ENCODE results near the gene CDC5L.

The CDC5L gene

DNA sequence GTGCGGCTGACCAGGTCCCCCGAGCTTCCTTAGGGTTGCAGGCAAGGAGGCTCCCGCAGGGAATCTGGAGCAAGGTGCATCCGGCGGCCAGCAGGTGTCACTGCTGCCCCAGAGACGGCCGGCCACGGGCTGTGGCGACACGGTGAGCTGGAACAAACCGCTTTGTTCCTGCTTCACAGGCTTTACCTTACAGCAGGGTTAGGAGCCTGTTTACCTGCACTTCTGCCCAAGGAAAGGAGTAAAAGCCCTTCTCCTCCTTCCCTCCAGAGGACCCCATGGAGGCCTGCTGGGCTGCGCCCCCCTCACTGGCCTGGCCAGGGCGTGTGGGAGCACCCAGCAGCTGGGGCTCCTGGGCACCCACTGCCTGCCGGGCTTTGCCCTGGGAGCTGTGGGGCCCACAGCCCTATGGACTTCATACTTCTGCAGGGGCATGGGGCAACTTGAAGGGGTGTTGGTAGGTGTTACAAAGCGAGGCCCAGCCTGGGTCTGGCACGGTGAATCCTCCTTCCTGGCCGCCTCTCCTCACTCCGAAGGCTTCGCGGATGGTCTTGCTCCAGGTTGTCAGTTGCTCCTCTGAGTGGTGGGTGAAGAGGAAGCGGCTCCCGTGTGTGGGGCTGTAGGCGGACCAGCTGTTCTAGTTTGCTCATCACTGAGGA lies 88.4 kb downstream of the CDC5L start:
- DNase-seq (ENCODE audit: low read depth) = peak; percentile 22

DNA sequence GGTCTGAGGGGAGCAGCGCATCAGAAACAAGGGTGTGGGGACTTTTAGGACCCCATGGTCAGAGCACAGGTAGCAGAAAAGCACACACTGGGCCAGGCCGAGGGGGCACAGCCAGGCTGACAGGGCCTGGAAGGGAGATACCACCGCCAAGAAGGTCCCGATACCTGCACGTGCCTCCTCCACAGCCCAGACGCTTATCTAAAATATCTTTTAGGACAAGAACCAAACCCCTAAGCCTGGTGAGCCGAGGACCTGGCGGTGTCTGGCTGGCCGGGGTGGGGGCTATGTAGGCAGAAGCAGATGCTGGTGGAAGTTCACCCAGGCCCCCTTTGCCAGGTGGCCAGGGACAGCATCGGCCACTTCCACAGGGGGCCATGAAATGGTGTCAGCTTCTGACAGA lies 89.3 kb downstream of the CDC5L start:
- DNase-seq (ENCODE audit: low read depth) = no peak

DNA sequence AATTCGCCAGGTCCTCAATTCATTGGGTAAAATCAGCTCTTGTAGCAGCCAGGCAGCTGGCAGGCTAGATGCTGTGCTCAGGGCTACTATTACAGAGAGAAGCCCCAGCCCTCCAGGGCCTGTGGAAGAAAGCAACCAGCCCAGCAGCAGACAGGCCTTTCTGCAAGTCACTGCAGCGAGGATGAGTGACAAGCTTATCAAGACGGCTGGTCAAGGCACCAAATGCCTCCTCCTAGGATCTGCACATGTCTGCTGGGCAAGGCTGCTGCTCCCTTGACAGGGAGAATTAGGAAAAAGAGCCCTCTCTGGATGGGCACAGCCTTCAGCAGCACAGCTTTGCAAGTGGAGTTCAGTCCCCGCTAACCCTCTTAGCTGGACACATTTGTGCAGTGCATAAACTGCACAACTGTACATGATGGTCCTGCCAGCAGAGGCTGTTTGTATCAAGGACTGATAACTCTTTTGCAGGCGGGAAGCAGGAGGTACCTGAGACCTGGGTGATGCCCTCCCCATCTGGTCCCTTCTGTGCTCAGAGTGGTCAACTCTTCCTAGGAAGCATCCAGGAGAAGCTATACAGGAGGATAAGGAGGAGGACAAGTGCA lies 89.9 kb downstream of the CDC5L start:
- DNase-seq (ENCODE audit: low read depth) = no peak

DNA sequence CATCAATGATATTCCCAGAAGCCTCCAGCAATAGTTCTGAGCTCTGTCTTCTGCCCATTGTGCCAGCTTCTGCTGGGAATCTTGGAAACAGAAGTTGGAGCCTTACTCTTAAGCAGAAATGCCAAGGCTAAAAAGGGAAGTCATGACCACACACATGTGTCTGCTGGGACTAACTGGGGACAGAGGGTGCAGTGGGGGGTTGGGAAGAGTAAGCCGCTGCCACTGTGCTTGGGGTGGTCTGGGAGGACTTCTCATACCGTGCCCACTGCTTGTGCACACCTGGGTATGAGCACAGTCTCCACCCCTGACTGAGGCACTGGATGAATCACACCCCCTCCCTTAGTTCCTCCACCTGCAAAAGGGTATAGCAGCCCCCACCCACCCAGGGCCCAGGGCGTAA lies 90.7 kb downstream of the CDC5L start:
- no peak for DNase-seq (ENCODE audit: low read depth)

DNA sequence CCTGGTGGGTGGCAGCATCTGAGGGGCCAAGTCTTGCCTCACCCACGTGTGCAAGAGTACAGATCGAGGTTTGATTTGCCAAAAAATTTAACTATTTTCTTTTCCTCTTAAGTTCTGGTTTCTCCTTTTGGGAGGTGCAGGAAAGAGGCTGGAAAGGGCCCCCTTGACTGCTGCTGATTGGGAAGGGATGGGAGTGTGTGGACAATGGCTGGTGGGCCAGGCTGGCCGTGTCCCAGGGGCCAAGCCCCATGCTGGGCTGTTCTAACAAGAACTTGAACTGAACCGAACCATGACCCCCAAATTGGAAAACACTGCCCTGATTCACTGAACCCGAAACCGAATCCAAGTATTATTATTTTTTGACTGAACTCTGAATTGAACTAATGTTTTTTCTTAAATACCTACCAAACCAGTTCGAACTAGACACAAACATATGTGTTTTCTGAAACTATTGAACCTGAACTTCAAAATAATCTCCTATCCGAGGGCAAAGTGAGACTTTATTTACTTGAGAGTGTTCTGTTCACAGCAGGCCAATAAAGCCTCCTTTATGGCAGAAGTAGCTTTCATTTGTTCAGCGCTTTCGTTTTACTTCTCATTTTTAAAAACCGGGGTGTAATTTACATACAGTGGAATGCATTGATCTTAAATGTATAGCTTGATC lies 91.2 kb downstream of the CDC5L start:
- no peak for DNase-seq (ENCODE audit: low read depth)

DNA sequence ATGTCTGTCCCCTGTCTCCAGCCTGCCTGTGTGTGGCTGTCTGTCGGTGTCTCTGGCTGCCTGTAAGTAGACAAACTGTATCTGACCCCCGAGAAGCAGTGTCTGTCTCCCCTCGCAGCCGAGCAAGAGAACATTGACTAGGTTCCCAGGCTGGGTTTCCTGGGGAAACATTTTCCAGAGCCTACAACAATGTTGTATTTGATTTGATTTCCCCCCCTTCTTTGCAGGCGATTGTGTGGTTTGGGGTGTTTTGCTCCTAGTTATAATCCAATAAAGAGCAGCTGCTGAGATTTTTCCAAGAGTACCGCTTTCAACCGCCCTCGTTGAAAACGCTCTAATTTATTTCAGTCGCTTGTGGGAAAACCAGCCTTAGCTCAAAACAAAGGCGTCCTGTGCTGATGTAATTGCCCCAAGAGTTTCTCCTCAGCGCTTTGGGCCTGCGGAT lies 92.6 kb downstream of the CDC5L start:
- no peak for DNase-seq (ENCODE audit: low read depth)

DNA sequence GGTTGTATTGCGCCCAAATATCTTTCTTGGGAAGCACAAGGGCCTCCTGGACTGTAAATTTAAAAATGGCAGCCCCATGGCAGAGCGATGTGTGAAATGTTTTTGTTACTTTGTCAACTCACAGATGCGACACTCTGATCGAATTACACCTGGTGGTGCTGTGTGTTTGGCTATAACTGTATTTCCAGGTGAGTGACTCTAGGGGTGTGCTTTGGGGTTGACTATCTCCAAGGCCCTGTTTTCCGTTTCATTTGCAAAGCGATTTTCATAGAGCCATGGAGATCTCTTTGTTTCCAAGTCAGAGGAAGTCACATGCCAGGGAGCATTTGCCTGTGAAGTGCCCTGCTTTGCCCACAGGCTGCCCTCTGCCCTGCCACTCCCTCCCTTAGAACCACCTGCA lies 93.5 kb downstream of the CDC5L start:
- no peak for DNase-seq (ENCODE audit: low read depth)

DNA sequence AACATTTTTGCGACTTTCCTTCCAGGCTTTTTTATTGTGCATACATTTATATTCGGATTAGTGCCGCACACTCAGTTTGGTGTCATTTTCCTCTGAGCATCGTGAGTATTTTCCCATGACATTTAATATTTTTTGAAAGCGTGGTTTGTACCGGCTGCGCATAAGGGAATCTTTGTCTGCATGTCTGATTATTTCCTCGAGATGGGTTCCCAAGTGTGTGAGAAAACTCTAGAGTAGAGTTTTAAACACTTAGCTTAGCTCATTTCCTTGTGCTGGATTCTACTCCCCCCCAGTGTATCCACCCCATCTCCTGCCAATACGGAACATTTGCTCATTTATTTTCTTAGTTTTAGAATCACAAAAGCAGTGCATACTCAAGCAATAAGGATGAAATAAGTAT lies 94.3 kb downstream of the CDC5L start:
- DNase-seq (ENCODE audit: low read depth) = no peak

DNA sequence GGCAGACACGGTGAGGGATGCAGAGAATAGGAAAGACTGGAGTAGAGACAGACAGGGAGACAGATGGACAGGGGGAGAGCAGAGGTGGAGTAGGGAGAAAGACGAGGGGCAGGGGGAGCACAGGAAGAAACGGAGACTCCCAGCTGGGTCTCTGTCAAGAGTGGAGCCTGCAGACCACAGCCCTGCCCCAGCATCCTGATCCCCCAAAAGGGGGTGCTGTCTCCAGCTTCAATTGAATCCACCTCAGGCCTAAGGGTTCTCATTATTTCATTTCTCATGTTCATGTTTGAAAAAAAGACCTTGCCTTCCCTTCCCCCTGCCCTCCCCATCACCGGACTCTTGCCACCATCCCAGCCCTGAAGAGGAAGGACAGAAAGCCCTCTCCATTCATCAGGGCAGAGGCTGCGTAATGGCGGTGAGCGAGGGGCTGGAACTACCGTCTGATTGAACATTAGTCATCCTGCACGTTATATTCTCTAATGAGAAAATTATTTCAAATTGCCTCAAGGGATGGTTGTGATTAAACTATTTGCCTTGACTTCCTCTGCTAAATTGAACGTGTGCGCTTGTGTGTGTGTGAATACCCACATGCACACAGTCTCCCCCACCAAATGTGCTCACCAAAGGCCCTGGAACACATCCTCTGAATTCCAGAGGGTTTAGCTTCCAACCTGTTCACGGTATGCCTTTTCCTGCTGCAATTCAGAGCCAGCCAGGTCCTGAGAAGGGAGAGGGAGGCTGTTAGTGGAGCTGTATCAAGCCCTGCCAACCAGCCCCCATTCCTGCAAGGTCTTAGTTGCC lies 98.3 kb downstream of the CDC5L start:
- no peak for DNase-seq (ENCODE audit: low read depth)

DNA sequence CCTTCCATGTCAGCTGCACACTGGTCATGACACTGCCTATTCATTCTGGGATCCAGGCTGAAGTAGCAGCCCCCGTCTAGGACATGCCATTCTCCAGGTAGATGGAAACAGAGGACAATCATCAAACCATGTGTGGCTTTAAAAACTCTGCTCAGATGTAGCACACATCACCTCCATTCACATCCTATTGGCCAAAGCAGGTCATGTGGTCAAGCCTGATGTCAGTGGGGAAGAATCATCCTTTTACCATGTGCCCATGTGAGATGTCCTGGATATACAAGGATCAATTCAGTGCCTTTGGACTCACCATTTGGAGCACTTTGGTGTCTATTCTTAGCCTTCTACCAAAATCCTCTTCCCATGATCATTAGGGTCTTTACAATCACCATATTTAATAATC lies 99.5 kb downstream of the CDC5L start:
- DNase-seq (ENCODE audit: low read depth) = no peak

DNA sequence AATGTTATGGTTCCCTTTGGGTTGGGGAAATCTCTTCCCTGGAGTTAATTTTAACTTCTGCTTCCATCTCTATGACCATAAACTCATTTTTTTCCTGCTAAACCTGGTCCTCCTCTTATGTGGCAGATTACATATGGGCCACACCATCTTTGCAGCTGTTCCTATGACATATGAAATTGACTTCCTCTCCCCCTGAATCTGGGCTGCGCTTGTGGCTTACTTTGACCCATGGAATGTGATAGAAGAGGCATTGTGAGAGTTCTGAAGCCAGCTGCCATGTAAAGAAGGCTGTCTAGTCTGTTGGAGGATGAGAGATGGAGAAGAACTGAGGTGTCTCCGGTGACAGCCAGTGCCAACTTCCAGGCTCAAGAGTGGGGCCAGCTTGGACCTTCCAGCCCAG lies 100.1 kb downstream of the CDC5L start:
- no peak for DNase-seq (ENCODE audit: low read depth)

DNA sequence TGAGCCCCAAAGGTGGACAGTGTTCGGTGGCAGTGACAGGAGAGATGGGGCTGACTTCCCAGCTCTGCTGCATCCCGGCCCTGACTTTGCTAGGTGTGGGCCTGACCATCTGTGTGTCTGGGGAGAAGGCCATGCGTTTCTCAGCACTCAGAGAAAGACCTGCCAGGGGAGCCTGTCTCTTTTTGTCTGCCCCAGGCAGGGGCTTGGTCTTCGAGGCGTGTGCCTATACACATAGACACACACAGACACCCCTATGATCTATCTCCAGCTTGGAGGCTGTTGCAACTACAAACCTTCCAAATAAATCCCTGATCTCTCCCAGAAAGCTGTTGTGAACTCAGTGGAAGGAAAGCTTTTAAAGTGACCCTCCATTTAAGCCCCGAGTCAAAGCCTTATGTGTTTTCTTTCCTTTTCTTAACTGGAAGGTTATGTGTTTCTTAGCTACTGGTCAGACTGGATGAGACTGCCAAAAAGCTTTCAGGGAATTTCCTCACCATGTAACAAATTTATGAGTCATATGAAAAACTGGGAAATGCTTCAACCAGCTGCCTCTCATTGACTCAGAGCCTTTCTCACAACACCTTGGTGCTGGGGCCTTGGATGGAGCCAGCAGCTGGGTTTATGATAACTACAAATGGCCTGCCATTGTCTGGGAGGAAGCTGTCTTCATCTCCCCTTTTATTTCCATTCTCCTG lies 102.6 kb downstream of the CDC5L start:
- no peak for DNase-seq (ENCODE audit: low read depth)

DNA sequence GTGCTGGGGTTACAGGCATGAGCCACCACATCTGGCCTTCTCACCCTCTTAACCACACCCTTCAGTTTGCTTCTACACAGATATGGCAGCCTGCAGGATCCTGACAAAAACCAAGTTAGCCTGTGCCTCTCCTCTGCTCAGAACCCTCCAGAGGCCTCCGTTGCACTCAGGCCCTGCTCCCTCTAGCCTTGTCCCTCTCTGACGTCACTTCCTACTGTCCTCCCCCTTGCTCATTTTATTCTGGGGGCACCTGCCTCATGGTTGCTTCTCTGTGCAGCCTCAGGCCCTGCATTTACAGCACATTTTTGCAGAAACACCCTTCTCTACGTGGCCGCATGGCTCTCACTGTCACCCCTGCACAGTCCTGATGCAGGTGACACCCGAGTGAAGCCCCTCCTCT lies 105.6 kb downstream of the CDC5L start:
- DNase-seq (ENCODE audit: low read depth) = no peak

DNA sequence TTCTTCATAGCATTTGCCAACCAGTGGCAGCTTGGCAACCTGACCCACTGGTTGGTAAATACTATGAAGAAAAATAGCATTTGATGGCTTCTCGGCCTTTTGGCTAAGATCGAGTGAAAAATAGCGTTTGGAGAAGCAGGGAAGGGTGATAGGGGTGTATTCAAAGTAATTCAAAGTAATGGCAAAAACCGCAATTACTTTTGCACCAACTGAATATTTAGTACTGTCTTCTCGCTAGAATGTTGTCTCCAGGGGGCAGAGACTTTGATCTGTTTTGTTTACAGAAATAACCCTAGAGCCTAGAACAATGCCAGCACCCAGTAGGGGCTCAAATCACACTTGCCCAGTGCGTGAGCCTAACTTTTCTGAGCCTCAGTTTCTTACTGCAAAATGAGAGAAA lies 106.1 kb downstream of the CDC5L start:
- DNase-seq (ENCODE audit: low read depth) = no peak

DNA sequence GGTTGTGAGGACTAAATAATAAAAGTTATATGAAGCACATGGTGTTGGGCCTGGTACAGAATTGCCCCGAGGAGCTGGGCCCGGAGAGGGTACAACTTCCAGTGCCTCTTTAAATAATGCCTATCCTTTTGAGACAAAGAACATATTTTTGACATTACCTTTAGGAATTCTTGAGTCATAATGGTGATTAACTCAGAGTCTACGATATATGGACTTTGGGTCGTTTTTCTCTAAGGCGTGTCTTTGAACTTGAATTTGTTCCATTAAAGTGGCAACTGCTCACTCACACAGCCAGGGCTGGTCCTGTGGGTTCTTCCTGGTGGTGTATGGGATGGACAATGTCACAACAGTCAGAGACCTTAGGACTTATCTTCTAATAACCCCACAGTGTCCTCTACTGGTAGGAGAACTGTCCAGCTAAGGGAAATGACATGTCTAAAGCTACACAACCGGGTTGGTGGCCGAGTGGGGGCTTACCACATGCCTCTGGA lies 106.5 kb downstream of the CDC5L start:
- no peak for DNase-seq (ENCODE audit: low read depth)

DNA sequence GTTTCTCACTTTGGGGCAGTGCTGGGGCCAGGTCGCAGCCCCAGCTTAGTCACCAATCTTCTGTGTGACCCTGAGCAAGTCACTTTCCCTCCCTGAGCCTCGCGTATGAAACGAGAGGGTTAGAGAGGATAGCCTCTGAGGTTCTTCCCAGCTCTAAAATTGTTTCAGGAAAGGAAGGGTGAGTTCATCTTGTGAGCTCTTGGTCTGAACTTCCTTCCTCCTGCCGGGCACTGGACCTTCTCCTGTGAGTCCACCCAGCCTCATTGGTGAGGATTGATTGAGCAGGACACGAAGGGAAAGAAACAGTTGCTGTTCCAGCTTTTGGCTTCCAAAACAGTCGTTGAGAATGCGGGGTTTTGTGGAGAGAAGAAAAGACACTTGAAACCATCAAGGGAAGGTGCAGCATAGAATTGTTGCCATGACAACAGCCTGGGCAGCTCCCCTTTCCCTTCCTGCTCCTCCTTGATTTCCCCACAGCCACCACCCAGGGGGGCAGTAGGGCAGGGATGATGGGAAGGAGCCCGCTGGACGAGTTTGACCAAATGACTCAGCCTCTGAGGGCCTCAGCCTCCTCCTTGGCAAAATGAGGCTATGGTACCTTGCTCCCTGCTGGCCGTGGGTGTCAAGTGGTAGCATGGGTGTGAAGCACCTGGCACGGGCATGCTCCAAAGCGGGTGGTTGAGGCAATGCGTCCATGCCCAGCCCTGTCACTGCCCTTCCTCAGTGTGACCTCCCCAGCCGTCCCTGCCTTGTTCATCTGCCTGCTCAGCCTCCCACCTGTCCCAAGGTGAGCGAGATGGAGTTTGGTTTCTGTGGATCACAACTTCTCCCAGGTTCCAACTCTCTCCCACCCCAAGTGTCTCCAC lies 107.8 kb downstream of the CDC5L start:
- no peak for DNase-seq (ENCODE audit: low read depth)

DNA sequence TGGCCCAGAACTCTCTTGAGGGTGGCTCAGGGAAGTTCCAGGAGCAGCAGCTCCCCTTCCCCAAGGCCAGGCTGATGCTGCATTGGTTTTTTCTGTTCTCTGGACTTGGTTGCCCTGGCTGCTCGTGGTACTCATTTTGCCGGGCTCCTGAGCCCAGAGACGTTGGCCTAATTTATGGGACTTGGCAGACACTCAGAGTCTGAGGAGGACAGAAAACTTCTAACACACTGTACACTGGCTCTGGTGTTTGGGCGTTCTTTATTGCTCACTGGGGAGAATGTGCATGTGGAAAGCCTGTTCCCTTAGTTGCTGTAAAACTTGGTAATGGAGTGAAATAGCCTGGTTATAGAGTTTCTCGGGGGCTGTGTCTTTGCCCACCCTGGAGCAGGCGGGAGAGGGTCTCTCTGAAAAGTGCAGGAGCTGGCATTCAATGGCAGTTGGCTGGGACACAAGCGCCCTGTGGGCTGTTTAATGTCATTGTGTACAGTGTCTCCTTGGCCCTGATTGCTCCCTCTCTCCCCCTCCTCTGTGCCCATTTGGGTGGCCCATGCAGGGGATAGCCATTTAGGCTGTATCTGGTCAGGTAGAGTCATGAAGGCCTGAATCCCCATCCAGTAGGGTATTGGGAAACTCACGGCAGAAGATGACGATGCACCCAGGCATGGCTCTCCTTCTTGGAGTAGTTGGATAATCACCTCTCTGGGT lies 109.3 kb downstream of the CDC5L start:
- no peak for DNase-seq (ENCODE audit: low read depth)

DNA sequence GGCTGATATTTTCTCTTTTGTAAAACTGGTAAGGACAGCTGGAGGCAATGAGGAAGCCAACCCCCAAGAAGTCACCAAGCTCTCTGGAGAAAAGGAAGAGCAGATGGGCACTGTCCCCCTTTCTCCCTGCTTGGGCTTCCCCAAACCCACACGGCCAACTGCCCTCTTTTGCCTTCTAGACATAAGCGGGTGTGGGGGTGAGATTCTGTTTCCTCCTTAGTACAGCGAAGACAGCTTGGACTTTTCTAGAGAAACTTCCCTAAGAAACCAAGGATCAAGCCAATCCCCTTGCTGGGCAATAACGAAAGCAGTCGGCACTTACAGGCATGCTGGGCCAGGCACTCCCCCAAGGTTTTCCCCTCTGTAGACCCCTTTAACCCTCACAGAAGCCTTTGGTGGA lies 110.3 kb downstream of the CDC5L start:
- DNase-seq (ENCODE audit: low read depth) = no peak

DNA sequence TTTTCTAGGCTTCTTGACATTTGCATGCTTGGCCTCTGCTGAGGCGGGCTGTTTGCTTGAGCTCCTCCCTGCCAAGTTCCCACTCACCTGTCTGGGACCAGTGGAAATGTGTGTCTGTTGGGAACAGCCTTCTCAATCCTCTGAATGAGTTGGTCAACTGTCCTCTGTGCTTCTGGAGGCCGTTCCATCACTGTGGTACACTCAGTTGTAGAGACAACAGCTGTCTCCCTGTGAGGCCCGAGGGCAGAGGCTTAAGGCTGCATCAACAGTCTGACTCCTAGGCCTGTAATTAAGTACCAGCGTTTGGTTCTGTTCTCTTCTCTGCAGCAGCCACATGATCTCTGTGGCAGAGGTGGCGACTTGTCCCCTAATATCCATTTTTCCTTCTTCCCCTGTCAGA lies 110.9 kb downstream of the CDC5L start:
- no peak for DNase-seq (ENCODE audit: low read depth)

DNA sequence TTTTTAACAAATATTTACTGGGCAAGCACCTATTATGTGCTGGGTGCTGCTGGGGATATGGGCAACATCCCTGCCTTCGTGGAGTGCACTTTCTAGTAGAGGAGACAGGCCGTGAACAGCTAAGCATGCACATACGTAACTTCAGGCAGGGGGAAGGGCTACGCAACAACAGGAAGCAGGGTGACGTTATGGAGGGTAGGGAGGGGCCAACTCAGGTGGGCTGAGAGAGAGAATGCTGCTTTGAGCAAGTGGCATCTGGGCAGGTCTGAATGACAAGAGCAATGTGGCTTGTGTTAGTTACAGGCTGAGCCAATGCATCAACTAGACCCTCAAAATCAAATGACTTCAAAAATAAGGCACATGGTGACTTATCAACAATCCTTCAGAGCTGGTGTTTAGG lies 112.1 kb downstream of the CDC5L start:
- DNase-seq (ENCODE audit: low read depth) = no peak

Measured in activated gamma-delta T cell treated with anti-CD3 and anti-CD28 coated beads, Interleukin-2, amount 50 U/mL, for 16 hours (primary cell).